HEK293 (cell line): Measurements from ENCODE around the gene GCNT4.
"Not testable (repeated sequence)": the region's sequence is repeated elsewhere in the genome, so short reads cannot be mapped to it uniquely, and the experiment has no call there.

ENCODE experiments used
- CTCF ChIA-PET: fragments of 350-600 bp; formaldehyde crosslinking; extraction: SDS; loops from one replicate; lab custom pipeline; 2021; ENCODE audit warnings: antibody characterized with exemption; lab: Yijun Ruan, JAX
- POLR2A ChIA-PET: fragments of 300-600 bp; formaldehyde crosslinking; extraction: SDS; loops from one replicate; lab custom pipeline; 2020; ENCODE audit warnings: antibody characterized with exemption, inconsistent platforms; lab: Yijun Ruan, JAX
- H3K27ac ChIP-seq: fragments of 200-500 bp; sonication (Bioruptor generic); 2 replicates; pipeline ENCODE4 v1.5.1; 2014; ENCODE audit warnings: low read depth, low read length, control low read depth, inconsistent platforms; ENCODE audit errors: extremely low read depth
- H3K36me3 ChIP-seq, 2 experiments: fragments of 200-500 bp in 1 of 2; sonication (Bioruptor generic) in 1 of 2; 1 replicate in 1 of 2; 2 replicates in 1 of 2; pipeline ENCODE4 v1.5.1; 2014 to 2017; ENCODE audit warnings: inconsistent platforms in 2 of 2, low read length in 2 of 2; ENCODE audit not compliant: control insufficient read depth in 2 of 2, insufficient read depth in 1 of 2
- H3K4me1 ChIP-seq: fragments of 200-500 bp; sonication (Bioruptor generic); 2 replicates; pipeline ENCODE4 v1.5.1; 2014; ENCODE audit warnings: mild to moderate bottlenecking, low read length, inconsistent platforms; ENCODE audit not compliant: control insufficient read depth, insufficient read depth
- H3K4me3 ChIP-seq: 2 replicates; pipeline ENCODE4 v1.5.1; 2011; ENCODE audit warnings: low read depth, mild to moderate bottlenecking, control low read depth, low read length, moderate library complexity
- H3K9me3 ChIP-seq: fragments of 200-500 bp; sonication (Bioruptor generic); 2 replicates; pipeline ENCODE4 v1.5.1; 2014; ENCODE audit warnings: low read depth, low read length, inconsistent platforms; ENCODE audit not compliant: control insufficient read depth, insufficient read depth
- EGR2 ChIP-seq: fragments of 450-650 bp; formaldehyde crosslinking; IDR thresholded peaks from 2 replicates; pipeline ENCODE4 v1.5.1; 2016; ENCODE audit warnings: low read depth, missing biosample characterization, missing genetic modification characterization
- HOXD13 ChIP-seq: sonication (generic); formaldehyde crosslinking; IDR thresholded peaks from 2 replicates; pipeline ENCODE4 v1.8.0; 2022; ENCODE audit warnings: missing genetic modification reagents, borderline replicate concordance
- SETDB1 ChIP-seq: IDR thresholded peaks from one replicate; pipeline ENCODE4 v1.6.1; 2017; ENCODE audit warnings: mild to moderate bottlenecking, low read length, moderate library complexity, mixed read lengths; ENCODE audit not compliant: insufficient read length
- ZBTB11 ChIP-seq: fragments of 450-650 bp; formaldehyde crosslinking; conservative IDR thresholded peaks from 2 replicates; pipeline ENCODE4 v1.5.1; 2016; ENCODE audit warnings: low read depth, missing biosample characterization, missing genetic modification characterization
- ZBTB7A ChIP-seq: fragments of 450-650 bp; formaldehyde crosslinking; IDR thresholded peaks from 2 replicates; pipeline ENCODE4 v1.5.1; 2016; ENCODE audit warnings: low read depth, missing biosample characterization, missing genetic modification characterization
- ZNF488 ChIP-seq: fragments of 450-650 bp; formaldehyde crosslinking; IDR thresholded peaks from 2 replicates; pipeline ENCODE4 v1.5.1; 2016; ENCODE audit warnings: missing biosample characterization, missing genetic modification characterization
- ZNF596 ChIP-seq: fragments of 450-650 bp; IDR thresholded peaks from 2 replicates; pipeline ENCODE4 v1.5.0; 2018; ENCODE audit warnings: missing biosample characterization, mild to moderate bottlenecking, missing genetic modification characterization, moderate library complexity
- ZNF830 ChIP-seq: fragments of 450-650 bp; IDR thresholded peaks from 2 replicates; pipeline ENCODE4 v1.5.0; 2018; ENCODE audit warnings: missing biosample characterization, missing genetic modification characterization, low read depth, mild to moderate bottlenecking, moderate library complexity
- TF ChIP-seq, protein P1 (sequence below): fragments of 450-650 bp; formaldehyde crosslinking; IDR thresholded peaks from 2 replicates; pipeline ENCODE4 v1.5.1; 2016; ENCODE audit warnings: missing biosample characterization, missing genetic modification characterization, low read depth
- TF ChIP-seq, protein P2 (sequence below): fragments of 450-650 bp; formaldehyde crosslinking; IDR thresholded peaks from 2 replicates; pipeline ENCODE4 v1.5.1; 2016; ENCODE audit warnings: missing biosample characterization, missing genetic modification characterization, borderline replicate concordance

The GCNT4 gene

DNA sequence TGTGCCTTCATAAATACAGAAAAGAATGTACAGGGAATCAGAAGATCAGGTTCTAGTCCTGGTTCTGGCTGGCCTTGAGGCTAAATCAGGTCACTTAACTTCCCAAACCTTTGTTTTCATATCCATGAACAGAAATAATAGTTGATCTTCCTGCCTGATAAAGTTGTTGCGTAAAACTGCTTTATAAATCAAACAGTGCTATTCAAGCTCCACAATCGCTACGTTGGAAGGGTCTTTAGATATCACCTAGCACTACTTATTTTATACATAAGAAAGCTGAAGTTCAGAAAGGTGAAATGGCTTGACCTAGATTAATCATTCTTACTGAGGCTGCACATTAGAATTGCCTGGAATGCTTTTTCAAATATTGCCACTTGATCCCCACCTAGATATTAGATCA is 36.3 kb upstream of the GCNT4 start:
- Histone ChIP-seq H3K4me3 (no peak overlapping the region), H3K27ac (no peak overlapping the region), H3K4me1 (no peaks in the 10 kb centered on the region), H3K9me3 (no peaks in the 10 kb centered on the region), H3K36me3 (no peaks in the 10 kb centered on the region)
- POLR2A ChIA-PET = no interaction called here
- TF ChIP-seq ZNF488 (tag by site-specific recombination) = no peak
- no peak for TF ChIP-seq ZBTB7A (tag by site-specific recombination)
- no peak for TF ChIP-seq SETDB1
- TF ChIP-seq, protein P1, sequence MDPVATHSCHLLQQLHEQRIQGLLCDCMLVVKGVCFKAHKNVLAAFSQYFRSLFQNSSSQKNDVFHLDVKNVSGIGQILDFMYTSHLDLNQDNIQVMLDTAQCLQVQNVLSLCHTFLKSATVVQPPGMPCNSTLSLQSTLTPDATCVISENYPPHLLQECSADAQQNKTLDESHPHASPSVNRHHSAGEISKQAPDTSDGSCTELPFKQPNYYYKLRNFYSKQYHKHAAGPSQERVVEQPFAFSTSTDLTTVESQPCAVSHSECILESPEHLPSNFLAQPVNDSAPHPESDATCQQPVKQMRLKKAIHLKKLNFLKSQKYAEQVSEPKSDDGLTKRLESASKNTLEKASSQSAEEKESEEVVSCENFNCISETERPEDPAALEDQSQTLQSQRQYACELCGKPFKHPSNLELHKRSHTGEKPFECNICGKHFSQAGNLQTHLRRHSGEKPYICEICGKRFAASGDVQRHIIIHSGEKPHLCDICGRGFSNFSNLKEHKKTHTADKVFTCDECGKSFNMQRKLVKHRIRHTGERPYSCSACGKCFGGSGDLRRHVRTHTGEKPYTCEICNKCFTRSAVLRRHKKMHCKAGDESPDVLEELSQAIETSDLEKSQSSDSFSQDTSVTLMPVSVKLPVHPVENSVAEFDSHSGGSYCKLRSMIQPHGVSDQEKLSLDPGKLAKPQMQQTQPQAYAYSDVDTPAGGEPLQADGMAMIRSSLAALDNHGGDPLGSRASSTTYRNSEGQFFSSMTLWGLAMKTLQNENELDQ = no peak
- CTCF ChIA-PET = no interaction called here

- POLR2A ChIA-PET = no interaction called here
- CTCF ChIA-PET = no interaction called here
- no peak overlapping the region for H3K4me3 ChIP-seq
- H3K27ac ChIP-seq = no peak overlapping the region
- no peaks in the 10 kb centered on the region for H3K9me3 ChIP-seq
- H3K36me3 ChIP-seq = no peaks in the 10 kb centered on the region
- TF ChIP-seq HOXD13 (no peak), ZNF596 (tag by site-specific recombination) (peak; percentile 57; the same call in 1 of the 2 replicates), ZBTB11 (tag by site-specific recombination) (no peak), ZNF830 (no peak), EGR2 (tag by site-specific recombination) (peak; percentile 72)
- TF ChIP-seq, protein P2, sequence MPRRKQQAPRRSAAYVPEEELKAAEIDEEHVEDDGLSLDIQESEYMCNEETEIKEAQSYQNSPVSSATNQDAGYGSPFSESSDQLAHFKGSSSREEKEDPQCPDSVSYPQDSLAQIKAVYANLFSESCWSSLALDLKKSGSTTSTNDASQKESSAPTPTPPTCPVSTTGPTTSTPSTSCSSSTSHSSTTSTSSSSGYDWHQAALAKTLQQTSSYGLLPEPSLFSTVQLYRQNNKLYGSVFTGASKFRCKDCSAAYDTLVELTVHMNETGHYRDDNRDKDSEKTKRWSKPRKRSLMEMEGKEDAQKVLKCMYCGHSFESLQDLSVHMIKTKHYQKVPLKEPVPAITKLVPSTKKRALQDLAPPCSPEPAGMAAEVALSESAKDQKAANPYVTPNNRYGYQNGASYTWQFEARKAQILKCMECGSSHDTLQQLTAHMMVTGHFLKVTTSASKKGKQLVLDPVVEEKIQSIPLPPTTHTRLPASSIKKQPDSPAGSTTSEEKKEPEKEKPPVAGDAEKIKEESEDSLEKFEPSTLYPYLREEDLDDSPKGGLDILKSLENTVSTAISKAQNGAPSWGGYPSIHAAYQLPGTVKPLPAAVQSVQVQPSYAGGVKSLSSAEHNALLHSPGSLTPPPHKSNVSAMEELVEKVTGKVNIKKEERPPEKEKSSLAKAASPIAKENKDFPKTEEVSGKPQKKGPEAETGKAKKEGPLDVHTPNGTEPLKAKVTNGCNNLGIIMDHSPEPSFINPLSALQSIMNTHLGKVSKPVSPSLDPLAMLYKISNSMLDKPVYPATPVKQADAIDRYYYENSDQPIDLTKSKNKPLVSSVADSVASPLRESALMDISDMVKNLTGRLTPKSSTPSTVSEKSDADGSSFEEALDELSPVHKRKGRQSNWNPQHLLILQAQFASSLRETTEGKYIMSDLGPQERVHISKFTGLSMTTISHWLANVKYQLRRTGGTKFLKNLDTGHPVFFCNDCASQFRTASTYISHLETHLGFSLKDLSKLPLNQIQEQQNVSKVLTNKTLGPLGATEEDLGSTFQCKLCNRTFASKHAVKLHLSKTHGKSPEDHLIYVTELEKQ (tag by site-specific recombination) = no peak
- no peaks in the 10 kb centered on the region for H3K4me1 ChIP-seq
These were observed 29.2 kb upstream of the GCNT4 start for GRCh38 chr5:75081510-75081909.

DNA sequence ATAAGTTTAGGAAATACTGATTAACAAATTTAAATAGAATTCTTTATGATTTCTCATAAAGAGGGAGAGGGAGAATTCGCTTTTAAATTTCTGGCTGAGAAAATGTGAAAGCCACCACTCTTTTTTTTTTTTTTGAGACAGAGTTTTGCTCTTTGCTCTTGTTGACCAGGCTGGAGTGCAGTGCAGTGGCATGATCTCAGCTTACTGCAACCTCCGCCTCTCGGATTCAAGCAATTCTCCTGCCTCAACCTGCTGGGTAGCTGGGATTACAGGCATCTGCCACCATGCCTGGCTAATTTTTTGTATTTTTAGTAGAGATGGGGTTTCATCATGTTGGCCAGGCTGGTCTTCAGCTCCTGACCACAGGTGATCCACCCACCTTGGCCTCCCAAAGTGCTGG is 27.0 kb upstream of the GCNT4 start:
- H3K9me3 ChIP-seq, H3K36me3 ChIP-seq, POLR2A ChIA-PET, H3K4me3 ChIP-seq, H3K4me1 ChIP-seq, H3K27ac ChIP-seq: not testable (repeated sequence)
- CTCF ChIA-PET = interaction anchor here (0.6 kb wide), 1 partner anchor 29 kb away, joined by 3 read pairs; no protein-coding TSS in a partner anchor
